Lung (tissue), 12 donors: ENCODE results near the gene ERCC6L2. TPM values are rescaled to one million over a fixed set of nuclear protein-coding genes. Genes with fewer than 3 reads are reported as not detected.

Source experiments
- ATAC-seq: fragments of 200-7000 bp; cut with Tn5 transposase; one replicate; pipeline ENCODE4 v1.9.1; 2020; ENCODE audit warnings: moderate number of reproducible peaks; ENCODE audit not compliant: insufficient read depth, low FRiP score
- DNase-seq, 3 donors: peaks; one replicate each; pipeline ENCODE4 v3.0.0-alpha.2; 2013 to 2017
- H3K27ac ChIP-seq, 2 donors: one replicate each; pipeline ENCODE4 v1.5.1; 2013; ENCODE audit warnings: mild to moderate bottlenecking in 2 of 2, moderate library complexity in 2 of 2, control low read depth in 1 of 2, inconsistent platforms in 1 of 2, low read depth in 1 of 2, low read length in 1 of 2
- H3K27me3 ChIP-seq, 3 donors: one replicate each; pipeline ENCODE4 v1.5.1; 2013; ENCODE audit warnings: low read length in 2 of 3; ENCODE audit not compliant: control insufficient read depth in 3 of 3, insufficient read depth in 3 of 3
- H3K36me3 ChIP-seq, 4 donors: one replicate each; pipeline ENCODE4 v1.5.1; 2013; ENCODE audit warnings: low read length in 4 of 4, mild to moderate bottlenecking in 1 of 4, moderate library complexity in 1 of 4; ENCODE audit not compliant: control insufficient read depth in 4 of 4, insufficient read depth in 4 of 4
- H3K4me1 ChIP-seq, 5 donors: one replicate each; pipeline ENCODE4 v1.5.1; 2013; ENCODE audit warnings: low read length in 5 of 5, mild to moderate bottlenecking in 2 of 5, moderate library complexity in 1 of 5; ENCODE audit not compliant: control insufficient read depth in 5 of 5, insufficient read depth in 5 of 5
- H3K4me3 ChIP-seq: one replicate; pipeline ENCODE4 v1.5.1; 2013; ENCODE audit warnings: mild to moderate bottlenecking, control low read depth, moderate library complexity
- H3K9ac ChIP-seq, 2 donors: one replicate each; pipeline ENCODE4 v1.5.1; 2013; ENCODE audit warnings: low read length in 2 of 2, control low read depth in 1 of 2; ENCODE audit not compliant: insufficient read depth in 1 of 2
- H3K9me3 ChIP-seq, 4 donors: one replicate each; pipeline ENCODE4 v1.5.1; 2013; ENCODE audit warnings: low read length in 3 of 4, mild to moderate bottlenecking in 1 of 4, moderate library complexity in 1 of 4; ENCODE audit not compliant: control insufficient read depth in 4 of 4, insufficient read depth in 3 of 4
- CTCF ChIP-seq: IDR thresholded peaks from 2 replicates; pipeline ENCODE4 v1.5.1; 2012; ENCODE audit warnings: mild to moderate bottlenecking; ENCODE audit errors: control extremely low read depth, extremely low read depth
- WGBS, 2 donors: extraction: QIAGEN DNeasy Blood & Tissue Kit; methylation state at CpG; one replicate each; pipeline ENCODE4 v1.1.7; 2013; 5-methylcytosine and 5-hydroxymethylcytosine counted together
- polyA plus RNA-seq, 2 donors: library from polyadenylated mRNA; stranded (reverse); fragments of 200-250 nt; gene quantifications; one replicate each; pipeline ENCODE4 v1.2.1, GENCODE V29; 2013
- total RNA-seq, 2 donors: library from RNA; depleted of rRNA in 1 of 2; stranded (reverse); fragments of >200 nt in 1 of 2; gene quantifications; one replicate each; pipeline ENCODE4 v1.2.1, GENCODE V29; 2014 to 2021
- donor health status: control.
- donor health status: control.
- donor health status: Bipolar disorder and iron deficiency.
- donor health status: healthy.
- donor health status: DM: yes; HTN: yes; CAD: no.

Gene ERCC6L2
- total and polyA plus RNA-seq, 4 donors = 4.3 to 125 (median 24.5) TPM

- Histone ChIP-seq H3K9ac (no peak overlapping the region), H3K4me3 (no peak overlapping the region), H3K27me3 (no peaks in the 10 kb centered on the region), H3K9me3 (peaks cover 0 to 3% (median 0%) of the 10 kb centered on the region in 4 donors), H3K36me3 (peaks cover 3 to 19% (median 6%) of the 10 kb centered on the region in 4 donors), H3K27ac (no peak overlapping the region), H3K4me1 (peaks cover 0 to 30% (median 10%) of the 10 kb centered on the region in 5 donors)
- ATAC-seq (no peak), DNase-seq (no peak)
- 69 to 91% methylated on average over 3 of the region's 3 CpGs for WGBS, 2 donors
- TF ChIP-seq CTCF = no peak
Measured at GRCh38 chr9:95985440-95986055, 110.1 kb downstream of the ERCC6L2 start.

GRCh38 chr9:95989297-95989696, 113.8 kb downstream of the ERCC6L2 start:
- Histone ChIP-seq H3K4me3 (no peak overlapping the region), H3K27ac (no peak overlapping the region), H3K9ac (peak overlapping the region in 1 of 2 donors; percentile 32), H3K4me1 (peaks cover 0 to 14% (median 5%) of the 10 kb centered on the region in 5 donors), H3K36me3 (peaks cover 3 to 18% (median 10%) of the 10 kb centered on the region in 4 donors), H3K27me3 (no peaks in the 10 kb centered on the region), H3K9me3 (peaks cover 0 to 3% (median 0%) of the 10 kb centered on the region in 4 donors)
- ATAC-seq (no peak), DNase-seq (peak in 2 of 3 donors; percentile 69 to 82)
- WGBS, 2 donors = 68 to 92% methylated on average over 1 of the region's 1 CpG
- TF ChIP-seq CTCF = no peak

GRCh38 chr9:95991326-95991725, 115.8 kb downstream of the ERCC6L2 start:
- Histone ChIP-seq H3K36me3 (peaks cover 0 to 11% (median 4%) of the 10 kb centered on the region in 4 donors), H3K9me3 (peaks cover 0 to 3% (median 0%) of the 10 kb centered on the region in 4 donors), H3K9ac (no peak overlapping the region), H3K27me3 (no peaks in the 10 kb centered on the region), H3K4me1 (peaks cover 0 to 14% (median 0%) of the 10 kb centered on the region in 5 donors), H3K27ac (no peak overlapping the region), H3K4me3 (no peak overlapping the region)
- WGBS, 2 donors = 95 to 96% methylated on average over 1 of the region's 1 CpG
- no peak for TF ChIP-seq CTCF
- DNase-seq = no peak
- ATAC-seq = no peak
